Liver (tissue), 9 donors: ENCODE measurements around the gene LAMA2. TPM values are rescaled to one million over a fixed set of nuclear protein-coding genes. Genes with fewer than 3 reads are reported as not detected.

Experiments used
- DNase-seq: peaks from one replicate; pipeline ENCODE4 v3.0.0-alpha.2; 2017; ENCODE audit warnings: low spot score
- H3K27ac ChIP-seq, 2 donors: one replicate each; pipeline ENCODE4 v1.7.0; 2013; ENCODE audit warnings: inconsistent platforms in 2 of 2, low read length in 2 of 2, control low read depth in 1 of 2, low read depth in 1 of 2, mild to moderate bottlenecking in 1 of 2
- H3K27me3 ChIP-seq, 4 donors: one replicate each; pipeline versions ENCODE4 v1.6.1 to v1.7.0; 2013; ENCODE audit warnings: low read length in 3 of 4, inconsistent platforms in 1 of 4, mild to moderate bottlenecking in 1 of 4, moderate library complexity in 1 of 4; ENCODE audit not compliant: control insufficient read depth in 4 of 4, insufficient read depth in 4 of 4
- H3K36me3 ChIP-seq, 4 donors: one replicate each; pipeline versions ENCODE4 v1.6.1 to v1.7.0; 2013; ENCODE audit warnings: low read length in 3 of 4, mild to moderate bottlenecking in 3 of 4, low read depth in 1 of 4, moderate library complexity in 1 of 4; ENCODE audit not compliant: control insufficient read depth in 4 of 4, insufficient read depth in 3 of 4
- H3K4me1 ChIP-seq, 4 donors: one replicate each; pipeline versions ENCODE4 v1.6.1 to v1.7.0; 2013; ENCODE audit warnings: low read length in 3 of 4, mild to moderate bottlenecking in 3 of 4, moderate library complexity in 1 of 4; ENCODE audit not compliant: control insufficient read depth in 4 of 4, insufficient read depth in 4 of 4
- H3K4me3 ChIP-seq, 3 donors: one replicate each; pipeline versions ENCODE4 v1.6.1 to v1.7.0; 2013; ENCODE audit warnings: low read length in 3 of 3, control low read depth in 1 of 3, low read depth in 1 of 3, mild to moderate bottlenecking in 1 of 3
- H3K9ac ChIP-seq, 2 donors: one replicate each; pipeline ENCODE4 v1.7.0; 2013; ENCODE audit warnings: low read length in 2 of 2, mild to moderate bottlenecking in 2 of 2, moderate library complexity in 2 of 2, control low read depth in 1 of 2, low read depth in 1 of 2
- H3K9me3 ChIP-seq, 4 donors: one replicate each; pipeline versions ENCODE4 v1.6.1 to v1.7.0; 2013; ENCODE audit warnings: low read length in 3 of 4; ENCODE audit not compliant: control insufficient read depth in 4 of 4
- ATF3 ChIP-seq: IDR thresholded peaks from 2 replicates; pipeline ENCODE4 v1.6.1; 2016; ENCODE audit warnings: antibody characterized with exemption
- CTCF ChIP-seq: fragments of 150-350 bp; IDR thresholded peaks from 2 replicates; pipeline ENCODE4 v1.5.1; 2017; ENCODE audit warnings: improper control_type of control experiment, low read depth, low read length; ENCODE audit not compliant: missing input control
- EGR1 ChIP-seq, 2 donors: IDR thresholded peaks; 2 replicates each; pipeline ENCODE4 v1.6.1; 2016 to 2018; ENCODE audit warnings: antibody characterized with exemption in 2 of 2, low read depth in 2 of 2
- FOXA1 ChIP-seq: IDR thresholded peaks from 2 replicates; pipeline ENCODE4 v1.6.1; 2016; ENCODE audit warnings: antibody characterized with exemption
- FOXA2 ChIP-seq: IDR thresholded peaks from 2 replicates; pipeline ENCODE4 v1.6.1; 2016; ENCODE audit warnings: antibody characterized with exemption
- GABPA ChIP-seq, 2 donors: IDR thresholded peaks in 1 of 2; conservative IDR thresholded peaks in 1 of 2; 2 replicates each; pipeline ENCODE4 v1.6.1; 2016; ENCODE audit warnings: antibody characterized with exemption in 2 of 2, mild to moderate bottlenecking in 1 of 2, moderate library complexity in 1 of 2
- HNF4A ChIP-seq, 2 donors: conservative IDR thresholded peaks; 2 replicates each; pipeline ENCODE4 v1.6.1; 2016; ENCODE audit warnings: antibody characterized with exemption in 2 of 2, mild to moderate bottlenecking in 2 of 2
- HNF4G ChIP-seq: IDR thresholded peaks from 2 replicates; pipeline ENCODE4 v1.6.1; 2016; ENCODE audit warnings: antibody characterized with exemption
- JUND ChIP-seq, 2 donors: IDR thresholded peaks; 2 replicates each; pipeline ENCODE4 v1.6.1; 2016; ENCODE audit warnings: antibody characterized with exemption in 2 of 2
- NR2F2 ChIP-seq: IDR thresholded peaks from 2 replicates; pipeline ENCODE4 v1.6.1; 2016; ENCODE audit warnings: antibody characterized with exemption
- RAD21 ChIP-seq, 2 donors: IDR thresholded peaks; 2 replicates each; pipeline ENCODE4 v1.6.1; 2016; ENCODE audit warnings: antibody characterized with exemption in 2 of 2, mild to moderate bottlenecking in 2 of 2
- RXRA ChIP-seq, 2 donors: IDR thresholded peaks; 2 replicates each; pipeline ENCODE4 v1.6.1; 2017 to 2018; ENCODE audit warnings: antibody characterized with exemption in 2 of 2, mild to moderate bottlenecking in 1 of 2
- SP1 ChIP-seq: IDR thresholded peaks from 2 replicates; pipeline ENCODE4 v1.6.1; 2018; ENCODE audit warnings: antibody characterized with exemption, mild to moderate bottlenecking
- TAF1 ChIP-seq: conservative IDR thresholded peaks from 2 replicates; pipeline ENCODE4 v1.6.1; 2016; ENCODE audit warnings: antibody characterized with exemption, mild to moderate bottlenecking
- YY1 ChIP-seq: IDR thresholded peaks from 2 replicates; pipeline ENCODE4 v1.6.1; 2016; ENCODE audit warnings: antibody characterized with exemption, mild to moderate bottlenecking
- WGBS: extraction: QIAGEN DNeasy Blood & Tissue Kit; methylation state at CpG from one replicate; pipeline ENCODE4 v1.1.7; 2013; 5-methylcytosine and 5-hydroxymethylcytosine counted together
- polyA plus RNA-seq, 2 donors: library from polyadenylated mRNA; stranded (reverse) in 1 of 2; unstranded in 1 of 2; fragments of 200-250 nt in 1 of 2; fragments of >200 nt in 1 of 2; fragmentation: Nextera tagmentation in 1 of 2; extraction: Ambion mirVana in 1 of 2; gene quantifications; one replicate each; pipeline versions ENCODE4 v1.2.1 to v1.2.3, GENCODE V29; 2013 to 2015
- total RNA-seq, 2 donors: library from RNA; depleted of rRNA; stranded (reverse); fragments of >200 nt; gene quantifications; one replicate each; pipeline ENCODE4 v1.2.3, GENCODE V29; 2014
- TF ChIP-seq, protein P1 (sequence below): IDR thresholded peaks from 2 replicates; pipeline ENCODE4 v1.6.1; 2016; ENCODE audit warnings: antibody characterized with exemption
- TF ChIP-seq, protein P2 (sequence below): IDR thresholded peaks from 2 replicates; pipeline ENCODE4 v1.6.1; 2016; ENCODE audit warnings: antibody characterized with exemption
- TF ChIP-seq, protein P3 (sequence below): IDR thresholded peaks from 2 replicates; pipeline ENCODE4 v1.6.1; 2016; ENCODE audit warnings: antibody characterized with exemption, mild to moderate bottlenecking
- donor health status: healthy.
- donor health status: healthy.
- donor health status: healthy.
- donor health status: healthy.
- donor health status: healthy.

Gene LAMA2
- total and polyA plus RNA-seq, 4 donors, result 1.3 to 17.0 (median 3.0) TPM

- TF ChIP-seq FOXA2 (no peak), FOXA1 (no peak)
These were observed 359.6 kb downstream of the LAMA2 start (continued) for GRCh38 chr6:129242546-129242945.

GRCh38 chr6:129243377-129243776, 360.4 kb downstream of the LAMA2 start:
- WGBS, result 65% methylated on average over 2 of the region's 2 CpGs
- no peaks in the 10 kb centered on the region for H3K9me3 ChIP-seq
- H3K36me3 ChIP-seq, result no peaks in the 10 kb centered on the region
- TF ChIP-seq NR2F2 (no peak), HNF4G (no peak), TAF1 (no peak), GABPA (IDR thresholded peaks at IDR 0.05 in 1 of 2, conservative IDR thresholded peaks at IDR 0.05 in 1 of 2) (no peak), EGR1 (IDR thresholded peaks at IDR 0.05; ENCODE audit: low read depth in 2 of 2) (no peak), SP1 (no peak), ATF3 (no peak), FOXA2 (no peak), FOXA1 (no peak), YY1 (no peak), CTCF (no peak), HNF4A (conservative IDR thresholded peaks at IDR 0.05) (no peak), JUND (IDR thresholded peaks at IDR 0.05) (no peak), RXRA (IDR thresholded peaks at IDR 0.05) (no peak), RAD21 (IDR thresholded peaks at IDR 0.05) (no peak)
- TF ChIP-seq, protein P1, sequence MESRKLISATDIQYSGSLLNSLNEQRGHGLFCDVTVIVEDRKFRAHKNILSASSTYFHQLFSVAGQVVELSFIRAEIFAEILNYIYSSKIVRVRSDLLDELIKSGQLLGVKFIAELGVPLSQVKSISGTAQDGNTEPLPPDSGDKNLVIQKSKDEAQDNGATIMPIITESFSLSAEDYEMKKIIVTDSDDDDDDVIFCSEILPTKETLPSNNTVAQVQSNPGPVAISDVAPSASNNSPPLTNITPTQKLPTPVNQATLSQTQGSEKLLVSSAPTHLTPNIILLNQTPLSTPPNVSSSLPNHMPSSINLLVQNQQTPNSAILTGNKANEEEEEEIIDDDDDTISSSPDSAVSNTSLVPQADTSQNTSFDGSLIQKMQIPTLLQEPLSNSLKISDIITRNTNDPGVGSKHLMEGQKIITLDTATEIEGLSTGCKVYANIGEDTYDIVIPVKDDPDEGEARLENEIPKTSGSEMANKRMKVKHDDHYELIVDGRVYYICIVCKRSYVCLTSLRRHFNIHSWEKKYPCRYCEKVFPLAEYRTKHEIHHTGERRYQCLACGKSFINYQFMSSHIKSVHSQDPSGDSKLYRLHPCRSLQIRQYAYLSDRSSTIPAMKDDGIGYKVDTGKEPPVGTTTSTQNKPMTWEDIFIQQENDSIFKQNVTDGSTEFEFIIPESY, result no peak
- TF ChIP-seq, protein P2, sequence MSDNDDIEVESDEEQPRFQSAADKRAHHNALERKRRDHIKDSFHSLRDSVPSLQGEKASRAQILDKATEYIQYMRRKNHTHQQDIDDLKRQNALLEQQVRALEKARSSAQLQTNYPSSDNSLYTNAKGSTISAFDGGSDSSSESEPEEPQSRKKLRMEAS, result no peak
- TF ChIP-seq, protein P3, sequence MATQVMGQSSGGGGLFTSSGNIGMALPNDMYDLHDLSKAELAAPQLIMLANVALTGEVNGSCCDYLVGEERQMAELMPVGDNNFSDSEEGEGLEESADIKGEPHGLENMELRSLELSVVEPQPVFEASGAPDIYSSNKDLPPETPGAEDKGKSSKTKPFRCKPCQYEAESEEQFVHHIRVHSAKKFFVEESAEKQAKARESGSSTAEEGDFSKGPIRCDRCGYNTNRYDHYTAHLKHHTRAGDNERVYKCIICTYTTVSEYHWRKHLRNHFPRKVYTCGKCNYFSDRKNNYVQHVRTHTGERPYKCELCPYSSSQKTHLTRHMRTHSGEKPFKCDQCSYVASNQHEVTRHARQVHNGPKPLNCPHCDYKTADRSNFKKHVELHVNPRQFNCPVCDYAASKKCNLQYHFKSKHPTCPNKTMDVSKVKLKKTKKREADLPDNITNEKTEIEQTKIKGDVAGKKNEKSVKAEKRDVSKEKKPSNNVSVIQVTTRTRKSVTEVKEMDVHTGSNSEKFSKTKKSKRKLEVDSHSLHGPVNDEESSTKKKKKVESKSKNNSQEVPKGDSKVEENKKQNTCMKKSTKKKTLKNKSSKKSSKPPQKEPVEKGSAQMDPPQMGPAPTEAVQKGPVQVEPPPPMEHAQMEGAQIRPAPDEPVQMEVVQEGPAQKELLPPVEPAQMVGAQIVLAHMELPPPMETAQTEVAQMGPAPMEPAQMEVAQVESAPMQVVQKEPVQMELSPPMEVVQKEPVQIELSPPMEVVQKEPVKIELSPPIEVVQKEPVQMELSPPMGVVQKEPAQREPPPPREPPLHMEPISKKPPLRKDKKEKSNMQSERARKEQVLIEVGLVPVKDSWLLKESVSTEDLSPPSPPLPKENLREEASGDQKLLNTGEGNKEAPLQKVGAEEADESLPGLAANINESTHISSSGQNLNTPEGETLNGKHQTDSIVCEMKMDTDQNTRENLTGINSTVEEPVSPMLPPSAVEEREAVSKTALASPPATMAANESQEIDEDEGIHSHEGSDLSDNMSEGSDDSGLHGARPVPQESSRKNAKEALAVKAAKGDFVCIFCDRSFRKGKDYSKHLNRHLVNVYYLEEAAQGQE, result no peak
- no peak for DNase-seq
- no peaks in the 10 kb centered on the region for H3K4me1 ChIP-seq
- peaks cover 0 to 5% (median 0%) of the 10 kb centered on the region in 4 donors for H3K27me3 ChIP-seq
- no peak overlapping the region for H3K27ac ChIP-seq
- H3K9ac ChIP-seq, result no peak overlapping the region
- H3K4me3 ChIP-seq, result no peak overlapping the region
